GM20000 (cell line): ENCODE results near the gene HAL.

Experiments used
- DNase-seq: peaks from one replicate; pipeline ENCODE4 v3.0.0; 2012; ENCODE audit warnings: low spot score
- TF ChIP-seq, protein P1 (sequence below): IDR thresholded peaks from 2 replicates; pipeline ENCODE4 v1.5.1; 2012; ENCODE audit warnings: mild to moderate bottlenecking, control low read depth; ENCODE audit errors: extremely low read depth, missing control alignments

Gene HAL

DNA sequence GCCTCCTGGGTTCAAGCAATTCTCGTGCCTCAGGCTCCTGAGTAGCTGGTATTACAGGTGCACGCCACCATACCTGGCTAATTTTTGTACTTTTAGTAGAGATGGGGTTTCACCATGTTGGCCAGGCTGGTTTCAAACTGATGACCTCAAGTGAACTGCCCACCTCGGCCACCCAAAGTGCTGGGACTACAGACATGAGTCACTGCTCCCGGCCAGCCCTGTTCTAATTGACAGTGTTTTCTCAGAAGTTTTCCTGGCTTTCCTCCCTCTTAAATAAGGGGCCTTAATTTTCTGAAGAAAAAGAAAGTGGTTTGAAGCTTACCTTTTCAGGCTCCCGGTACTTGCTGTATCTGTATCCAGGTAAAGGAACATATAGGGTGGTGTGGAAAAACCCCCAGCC is 1.7 kb downstream of the HAL start:
- DNase-seq, result no peak
- TF ChIP-seq, protein P1, sequence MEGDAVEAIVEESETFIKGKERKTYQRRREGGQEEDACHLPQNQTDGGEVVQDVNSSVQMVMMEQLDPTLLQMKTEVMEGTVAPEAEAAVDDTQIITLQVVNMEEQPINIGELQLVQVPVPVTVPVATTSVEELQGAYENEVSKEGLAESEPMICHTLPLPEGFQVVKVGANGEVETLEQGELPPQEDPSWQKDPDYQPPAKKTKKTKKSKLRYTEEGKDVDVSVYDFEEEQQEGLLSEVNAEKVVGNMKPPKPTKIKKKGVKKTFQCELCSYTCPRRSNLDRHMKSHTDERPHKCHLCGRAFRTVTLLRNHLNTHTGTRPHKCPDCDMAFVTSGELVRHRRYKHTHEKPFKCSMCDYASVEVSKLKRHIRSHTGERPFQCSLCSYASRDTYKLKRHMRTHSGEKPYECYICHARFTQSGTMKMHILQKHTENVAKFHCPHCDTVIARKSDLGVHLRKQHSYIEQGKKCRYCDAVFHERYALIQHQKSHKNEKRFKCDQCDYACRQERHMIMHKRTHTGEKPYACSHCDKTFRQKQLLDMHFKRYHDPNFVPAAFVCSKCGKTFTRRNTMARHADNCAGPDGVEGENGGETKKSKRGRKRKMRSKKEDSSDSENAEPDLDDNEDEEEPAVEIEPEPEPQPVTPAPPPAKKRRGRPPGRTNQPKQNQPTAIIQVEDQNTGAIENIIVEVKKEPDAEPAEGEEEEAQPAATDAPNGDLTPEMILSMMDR, result no peak

DNA sequence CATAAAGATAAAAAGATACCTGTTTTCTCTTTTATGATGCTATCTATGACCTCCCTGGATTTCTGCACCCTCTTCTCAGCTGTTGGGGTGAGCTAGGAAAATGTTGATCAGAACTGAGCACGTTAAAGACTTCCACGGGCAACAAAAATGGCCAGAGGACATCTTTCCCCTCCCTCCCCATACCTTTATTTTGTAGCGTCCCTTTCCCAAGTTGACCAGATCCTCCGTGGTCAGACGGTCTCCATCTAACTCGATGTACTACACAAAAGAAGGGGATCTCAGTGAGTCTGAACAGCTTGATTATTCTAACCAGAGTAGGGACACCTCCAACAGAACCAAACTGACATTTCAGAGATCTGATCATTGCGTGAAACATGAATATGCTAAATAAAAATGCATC is 2.2 kb downstream of the HAL start:
- TF ChIP-seq, protein P1, result no peak
- DNase-seq, result no peak

DNA sequence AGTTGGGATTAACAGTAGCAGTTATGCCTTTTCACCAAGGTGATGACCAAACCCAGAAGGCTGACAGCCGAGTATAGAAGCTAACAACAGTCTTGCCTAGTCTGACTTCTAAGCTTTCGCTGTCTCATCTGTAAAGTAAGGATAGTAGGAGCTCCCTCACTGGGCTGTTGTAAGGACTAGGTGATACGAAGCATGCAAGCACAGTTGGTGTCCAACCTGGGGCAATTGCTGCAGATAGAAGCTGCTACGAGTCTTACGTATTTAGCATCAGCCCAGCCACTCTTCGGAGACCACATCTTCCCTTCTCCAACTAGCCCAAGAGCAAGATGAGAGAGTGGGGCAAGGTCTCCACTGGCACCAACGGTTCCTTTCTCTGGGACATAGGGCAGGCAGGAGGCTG is 6.0 kb downstream of the HAL start:
- TF ChIP-seq, protein P1, result no peak
- DNase-seq, result no peak

DNA sequence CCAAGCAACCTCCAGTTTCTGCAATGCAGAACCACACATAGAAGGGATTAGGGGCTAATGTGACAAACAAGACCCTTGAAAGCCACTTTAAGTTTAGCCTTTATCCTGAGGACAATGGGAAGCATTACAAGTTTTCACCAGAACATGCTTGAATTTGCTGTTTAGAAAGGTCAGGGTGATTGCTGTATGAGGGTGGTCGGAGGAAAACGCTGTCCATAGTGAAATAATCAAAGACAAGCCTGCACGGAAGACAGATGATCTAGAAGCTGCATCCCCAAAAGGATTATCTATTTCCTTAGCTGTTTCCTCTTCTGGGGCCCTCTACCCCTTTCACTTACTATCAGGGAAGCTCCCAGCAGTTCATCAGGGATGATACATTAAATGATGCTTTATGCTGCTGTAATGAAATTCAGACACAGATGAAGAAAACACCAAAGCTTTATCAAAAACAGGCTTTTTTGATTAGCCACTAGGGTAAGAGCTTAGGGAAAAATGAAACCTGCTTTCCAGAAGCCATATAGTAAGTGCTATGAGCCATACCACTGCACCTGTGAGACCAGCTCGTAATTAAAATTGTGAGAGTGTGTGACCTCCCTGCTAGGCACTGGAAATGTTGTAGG is 6.5 kb downstream of the HAL start:
- TF ChIP-seq, protein P1, result no peak
- no peak for DNase-seq

DNA sequence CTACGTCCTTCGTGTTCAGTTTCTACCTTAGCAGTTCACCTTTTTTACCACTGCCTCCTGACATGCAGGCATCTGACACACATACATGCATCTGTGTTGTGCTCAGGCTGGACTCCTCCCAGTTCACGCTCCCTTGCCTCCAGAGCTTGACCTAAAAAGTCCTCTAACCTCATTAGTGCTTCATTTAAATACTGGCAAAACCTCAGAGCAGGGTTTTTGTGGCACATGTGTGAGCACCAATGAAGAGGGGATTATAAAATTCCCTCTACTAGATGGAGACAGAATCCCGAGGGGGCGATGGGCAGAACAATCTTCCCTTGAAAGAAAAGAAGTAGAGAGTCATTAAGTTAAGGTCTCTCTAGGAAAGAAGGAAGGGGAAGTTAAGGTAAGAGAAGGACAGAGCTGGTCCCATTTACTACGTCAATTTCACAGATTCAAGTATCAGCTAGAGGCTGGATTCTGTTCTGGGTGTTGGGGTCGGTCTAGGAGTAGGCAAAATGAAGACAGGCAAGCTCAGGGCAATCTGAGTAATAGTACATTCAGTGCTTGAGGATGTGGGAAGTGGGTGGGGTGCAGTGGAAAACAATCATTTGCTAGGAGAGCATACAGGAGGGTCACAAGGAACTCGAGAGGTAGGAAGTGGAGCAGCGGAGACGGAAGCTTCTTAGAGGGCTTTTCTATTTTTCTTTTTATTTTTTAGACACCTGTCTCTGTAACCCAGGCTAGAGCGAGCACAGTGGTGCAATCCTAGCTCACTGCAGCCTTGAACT is 7.5 kb downstream of the HAL start:
- TF ChIP-seq, protein P1, result no peak
- no peak for DNase-seq

DNA sequence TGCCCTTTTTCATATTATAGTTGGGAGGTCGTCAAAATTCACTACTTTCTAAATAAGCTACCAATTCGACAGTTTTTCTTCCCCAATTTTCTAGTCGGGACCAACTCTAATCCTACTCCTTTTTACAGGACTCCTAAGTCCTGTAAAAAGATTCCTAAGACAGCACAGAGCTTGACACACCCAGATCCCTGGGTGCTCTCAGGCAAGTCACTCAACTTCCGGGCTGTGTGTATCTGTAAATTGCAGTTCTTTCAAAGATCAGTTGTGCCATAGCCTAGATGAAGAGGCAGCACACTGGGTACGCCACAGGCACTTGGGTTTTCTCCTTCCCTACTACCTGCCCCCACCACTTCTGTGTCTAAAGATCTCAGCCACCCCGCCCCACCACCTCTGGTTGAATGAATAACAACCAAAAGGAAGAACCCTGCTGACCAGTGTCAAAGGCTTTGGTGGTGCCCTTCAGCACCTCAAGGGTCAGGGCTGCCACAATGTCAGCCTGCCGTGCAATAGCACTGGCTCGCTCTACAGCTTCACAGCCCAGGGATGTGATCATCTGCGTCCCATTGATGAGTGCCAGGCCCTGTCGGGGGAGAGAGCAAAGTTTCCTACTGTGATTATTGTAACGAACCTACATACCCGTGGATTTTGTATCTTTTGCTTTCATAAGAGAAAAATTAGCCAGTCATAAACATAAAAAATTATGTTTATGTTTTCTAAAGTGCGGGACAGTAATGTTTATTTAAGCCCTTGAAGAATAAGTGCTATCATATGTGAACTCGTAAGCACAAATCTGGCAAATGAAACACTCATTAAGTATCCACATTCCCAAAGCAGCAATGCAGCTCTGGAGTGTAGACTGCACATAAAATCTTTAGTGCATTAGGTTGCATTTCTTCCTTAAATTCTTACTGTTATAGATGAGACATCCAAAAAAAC is 9.2 kb downstream of the HAL start:
- TF ChIP-seq, protein P1, result no peak
- DNase-seq, result no peak
